Large intestine (tissue), 3 donors: Measurements from ENCODE around the gene SUPT16H. TPM values are rescaled to one million over a fixed set of nuclear protein-coding genes. Genes with fewer than 3 reads are reported as not detected.
"Not testable (repeated sequence)": the region's sequence is repeated elsewhere in the genome, so short reads cannot be mapped to it uniquely, and the experiment has no call there.

ENCODE experiments used
- DNase-seq, 2 donors: peaks; one replicate each; pipeline versions ENCODE4 v3.0.0 to v3.0.0-alpha.2; 2013
- H3K27ac ChIP-seq: one replicate; pipeline ENCODE4 v1.5.1; 2013; ENCODE audit warnings: low read length
- H3K27me3 ChIP-seq: 2 replicates; pipeline ENCODE4 v1.6.1; 2013; ENCODE audit warnings: low read length; ENCODE audit not compliant: control insufficient read depth, insufficient read depth
- H3K36me3 ChIP-seq: 2 replicates; pipeline ENCODE4 v1.6.1; 2013; ENCODE audit warnings: low read length; ENCODE audit not compliant: control insufficient read depth, insufficient read depth
- H3K4me1 ChIP-seq: one replicate; pipeline ENCODE4 v1.6.1; 2013; ENCODE audit warnings: low read length; ENCODE audit not compliant: control insufficient read depth, insufficient read depth
- H3K4me3 ChIP-seq: one replicate; pipeline ENCODE4 v1.5.1; 2013; ENCODE audit warnings: low read length
- H3K9me3 ChIP-seq: one replicate; pipeline ENCODE4 v1.6.1; 2013; ENCODE audit warnings: mild to moderate bottlenecking, low read depth, low read length, moderate library complexity; ENCODE audit not compliant: control insufficient read depth
- WGBS: methylation state at CpG from one replicate; pipeline ENCODE4 v1.1.5; 2013; ENCODE audit warnings: low lambda C conversion rate; ENCODE audit not compliant: insufficient coverage; 5-methylcytosine and 5-hydroxymethylcytosine counted together
- polyA plus RNA-seq: library from polyadenylated mRNA; unstranded; fragments of 120-200 nt; gene quantifications from one replicate; pipeline ENCODE4 v1.2.1, GENCODE V29; 2013

SUPT16H gene
- polyA plus RNA-seq, 1 donor = 81.9 TPM

DNA sequence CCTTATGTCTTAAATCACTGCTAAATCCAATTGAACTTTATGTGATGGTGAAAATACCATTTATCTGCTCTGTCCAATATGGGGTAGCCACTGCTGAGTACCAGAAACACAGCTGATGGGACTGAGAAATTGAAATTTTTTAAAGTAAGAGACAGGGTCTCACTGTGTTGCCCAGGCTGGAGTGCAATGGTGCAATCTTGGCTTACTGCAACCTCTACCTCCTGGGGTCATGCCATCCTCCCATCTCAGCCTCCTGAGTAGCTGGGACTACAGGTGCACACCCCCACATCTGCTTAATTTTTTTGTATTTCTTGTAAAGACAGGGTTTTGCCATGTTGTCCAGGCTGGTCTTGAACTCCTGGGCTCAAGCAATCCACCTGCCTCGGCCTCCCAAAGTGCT lies 11.0 kb downstream of the SUPT16H start:
- H3K36me3 ChIP-seq = peaks cover 42% of the 10 kb centered on the region
- not testable (repeated sequence) for H3K27ac ChIP-seq, H3K4me3 ChIP-seq, H3K27me3 ChIP-seq, DNase-seq, H3K4me1 ChIP-seq, H3K9me3 ChIP-seq
- no CpG with 5 or more reads among the region's 1 CpG for WGBS

DNA sequence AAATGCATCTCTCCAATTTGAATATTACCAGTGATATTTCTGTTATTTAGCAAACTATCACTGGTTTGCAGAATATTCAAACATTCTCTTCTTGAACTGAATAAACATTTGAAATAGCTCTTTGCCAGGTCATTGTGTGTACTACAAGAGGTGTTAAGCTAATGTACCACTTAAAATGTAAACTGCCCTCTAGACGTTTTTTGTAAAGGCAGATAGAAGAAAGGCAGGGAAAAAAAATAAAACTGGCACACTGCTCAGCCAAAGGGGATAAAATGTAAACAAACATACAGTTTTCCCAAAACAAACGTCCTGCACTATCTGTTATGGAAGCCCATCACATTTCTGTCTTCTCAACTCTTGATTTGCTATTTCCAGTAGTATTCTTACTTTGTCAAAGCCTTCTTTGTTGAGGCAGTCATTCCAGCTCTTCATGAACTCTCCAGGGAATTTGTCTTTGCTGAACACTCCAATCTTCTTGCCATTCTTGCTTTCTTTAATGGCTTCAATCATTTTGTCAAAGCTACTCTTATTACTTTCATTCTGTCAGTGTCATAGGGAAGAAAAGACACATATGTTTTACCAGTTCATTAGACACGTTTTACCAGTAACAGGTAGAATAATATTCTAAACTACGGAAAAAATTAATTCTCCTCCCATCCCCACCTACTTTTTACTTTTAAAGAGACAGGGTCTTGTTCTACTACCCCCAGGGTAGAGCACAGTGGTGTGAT lies 13.7 kb downstream of the SUPT16H start:
- Histone ChIP-seq H3K9me3 (no peaks in the 10 kb centered on the region), H3K27me3 (no peaks in the 10 kb centered on the region), H3K27ac (no peak overlapping the region), H3K4me3 (no peak overlapping the region), H3K4me1 (no peaks in the 10 kb centered on the region), H3K36me3 (peaks cover 61% of the 10 kb centered on the region)
- 67% methylated on average over 1 of the region's 4 CpGs for WGBS
- DNase-seq = no peak

DNA sequence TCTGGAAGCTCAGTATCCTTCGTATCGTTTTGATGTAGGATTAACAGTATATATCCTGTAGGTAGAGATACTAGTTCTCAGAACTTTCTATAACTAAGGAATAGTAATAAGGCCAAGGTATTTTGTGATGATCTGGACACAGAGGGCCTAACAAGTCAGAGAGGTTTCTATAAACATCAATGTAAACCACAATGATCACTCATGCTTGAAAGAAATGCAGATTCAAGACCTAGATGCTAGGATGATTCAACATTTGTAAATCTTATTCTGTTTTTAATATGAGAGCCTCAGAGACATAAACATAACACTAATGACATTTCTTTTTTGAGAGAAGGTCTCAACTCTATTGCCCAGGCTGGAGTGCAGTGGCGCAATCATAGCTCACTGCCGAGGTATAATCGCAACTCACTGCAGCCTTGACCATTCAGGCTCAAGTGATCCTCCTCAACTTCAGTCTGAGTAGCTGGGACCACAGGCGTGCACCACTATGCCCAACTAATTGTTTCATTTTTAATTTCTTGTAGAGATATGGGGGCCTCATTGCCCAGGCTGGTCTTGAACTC lies 16.2 kb downstream of the SUPT16H start:
- H3K36me3 ChIP-seq = peaks cover 82% of the 10 kb centered on the region
- no peak overlapping the region for H3K27ac ChIP-seq
- H3K9me3 ChIP-seq = no peaks in the 10 kb centered on the region
- no peaks in the 10 kb centered on the region for H3K27me3 ChIP-seq
- no peak for DNase-seq
- no peak overlapping the region for H3K4me3 ChIP-seq
- no CpG with 5 or more reads among the region's 6 CpGs for WGBS
- H3K4me1 ChIP-seq = no peaks in the 10 kb centered on the region

DNA sequence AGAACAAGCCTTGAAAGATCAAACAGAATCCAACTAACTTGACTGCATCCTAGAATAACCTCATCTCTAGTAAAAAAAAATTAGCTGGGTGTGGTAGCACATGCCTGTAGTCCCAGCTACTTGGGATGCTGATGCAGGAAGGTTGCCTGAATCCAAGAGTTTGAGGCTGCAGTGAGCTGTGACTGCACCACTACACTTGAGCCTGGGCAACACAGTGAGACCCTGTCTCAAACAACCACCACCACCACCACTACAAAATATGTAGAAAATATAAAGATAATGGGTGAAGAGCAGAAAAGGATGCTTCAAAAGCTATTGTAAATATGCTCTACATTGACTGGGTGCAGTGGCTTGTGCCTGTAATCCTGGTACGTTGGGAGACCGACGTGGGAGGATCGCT lies 27.3 kb downstream of the SUPT16H start:
- WGBS = 100% methylated on average over 1 of the region's 4 CpGs
- no peaks in the 10 kb centered on the region for H3K4me1 ChIP-seq
- no peaks in the 10 kb centered on the region for H3K9me3 ChIP-seq
- H3K4me3 ChIP-seq = no peak overlapping the region
- no peak for DNase-seq
- no peaks in the 10 kb centered on the region for H3K27me3 ChIP-seq
- H3K27ac ChIP-seq = no peak overlapping the region
- peaks cover 83% of the 10 kb centered on the region for H3K36me3 ChIP-seq

DNA sequence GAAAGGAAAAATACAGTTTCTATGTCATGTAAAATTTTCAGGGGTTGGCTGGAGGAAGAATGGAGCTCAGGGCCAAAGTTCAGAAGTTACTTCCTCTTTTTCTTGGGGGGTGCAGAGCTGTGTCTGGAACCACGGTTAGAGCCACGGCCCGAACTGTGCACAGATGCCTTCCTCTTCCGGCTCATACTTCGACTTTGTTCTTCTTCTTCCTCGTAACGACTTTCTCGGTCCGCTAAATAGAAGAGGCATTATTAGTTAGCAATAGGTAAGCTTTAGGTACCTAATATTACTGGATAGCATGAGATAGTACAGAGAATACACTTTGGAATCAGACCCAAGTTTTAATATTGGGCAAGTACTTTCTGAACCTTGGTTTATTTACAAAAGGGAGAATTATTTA lies 31.2 kb downstream of the SUPT16H start:
- no peak for DNase-seq
- Histone ChIP-seq H3K9me3 (no peaks in the 10 kb centered on the region), H3K27me3 (no peaks in the 10 kb centered on the region), H3K27ac (no peak overlapping the region), H3K4me3 (no peak overlapping the region), H3K36me3 (peaks cover 57% of the 10 kb centered on the region), H3K4me1 (no peaks in the 10 kb centered on the region)
- WGBS = 100% methylated on average over 4 of the region's 9 CpGs

DNA sequence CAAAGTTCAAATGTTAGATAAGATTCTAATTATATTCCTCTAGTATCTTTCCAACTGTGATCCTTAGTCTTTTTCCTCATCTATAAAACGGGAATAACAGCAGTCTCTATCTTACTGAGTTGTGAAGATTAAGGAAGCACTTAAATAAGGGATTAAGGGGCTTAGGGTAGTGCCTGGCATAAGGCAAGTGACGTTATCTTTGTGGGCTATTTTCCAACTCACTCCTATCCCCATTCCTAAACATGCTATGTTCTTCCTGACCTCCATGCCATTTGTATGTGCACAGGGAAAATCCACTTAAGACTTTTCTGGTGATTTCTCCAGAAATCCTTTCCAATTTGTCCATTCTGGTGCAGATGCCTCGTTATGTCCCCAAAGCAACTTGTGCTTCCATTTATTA lies 33.3 kb downstream of the SUPT16H start:
- no peaks in the 10 kb centered on the region for H3K9me3 ChIP-seq
- H3K4me1 ChIP-seq = no peaks in the 10 kb centered on the region
- H3K27ac ChIP-seq = no peak overlapping the region
- no peaks in the 10 kb centered on the region for H3K27me3 ChIP-seq
- DNase-seq = no peak
- peaks cover 38% of the 10 kb centered on the region for H3K36me3 ChIP-seq
- H3K4me3 ChIP-seq = no peak overlapping the region
- WGBS = no CpG with 5 or more reads among the region's 3 CpGs

DNA sequence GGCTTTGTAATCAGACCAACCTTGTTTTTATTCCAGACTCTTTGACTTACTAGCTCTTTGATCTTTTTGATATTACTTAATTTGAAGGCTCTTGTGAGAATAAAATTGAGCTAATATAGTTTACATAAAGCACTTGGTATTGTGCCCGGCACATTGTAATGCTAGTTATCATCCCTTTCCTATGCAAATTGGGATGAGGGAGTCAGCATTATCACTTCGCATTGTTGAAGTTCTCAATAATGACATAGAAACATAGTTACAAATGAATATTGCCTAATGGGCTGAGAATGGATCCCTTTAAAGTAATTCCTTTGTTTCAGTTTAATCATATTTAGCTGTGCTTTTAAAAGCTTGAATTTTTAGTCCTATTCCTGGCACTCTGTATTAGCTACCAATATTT lies 36.6 kb downstream of the SUPT16H start:
- WGBS = 60% methylated on average over 1 of the region's 2 CpGs

DNA sequence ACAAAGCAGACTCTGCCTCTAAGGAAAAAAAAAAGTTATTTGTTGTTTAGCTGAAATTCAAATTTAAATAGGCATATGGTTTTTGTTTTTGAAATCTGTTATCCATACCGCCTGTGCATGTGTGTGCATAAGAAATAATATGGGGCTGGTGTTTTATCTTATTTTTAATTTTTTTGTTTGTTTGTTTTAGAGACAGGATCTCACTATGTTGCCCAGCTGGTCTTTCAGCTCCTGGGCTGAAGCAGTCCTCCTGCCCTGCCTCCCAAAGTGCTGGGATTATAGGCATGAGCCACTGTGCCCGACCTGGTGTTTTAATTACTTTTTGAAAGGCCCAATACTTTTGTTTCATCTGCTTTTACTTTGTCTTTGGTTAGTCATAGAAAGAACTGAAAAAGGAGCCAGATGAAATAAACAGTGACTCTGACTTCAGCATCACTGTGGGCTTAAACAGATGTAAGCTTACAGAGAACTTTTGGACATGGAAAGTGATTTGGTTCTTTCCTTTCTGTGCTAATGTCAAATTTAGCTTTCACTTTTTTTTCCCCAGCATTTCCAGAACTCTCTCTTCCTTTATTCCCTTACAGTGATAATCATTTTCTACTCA lies 37.2 kb downstream of the SUPT16H start:
- Histone ChIP-seq H3K27me3 (no peaks in the 10 kb centered on the region), H3K27ac (no peak overlapping the region), H3K4me1 (no peaks in the 10 kb centered on the region), H3K4me3 (no peak overlapping the region), H3K9me3 (no peaks in the 10 kb centered on the region), H3K36me3 (peaks cover 8% of the 10 kb centered on the region)
- DNase-seq = no peak
- no CpG with 5 or more reads among the region's 2 CpGs for WGBS

More for the DNA sequence above, 36.6 kb downstream of the SUPT16H start:
- no peak overlapping the region for H3K4me3 ChIP-seq
- DNase-seq = no peak
- peaks cover 14% of the 10 kb centered on the region for H3K36me3 ChIP-seq
- no peaks in the 10 kb centered on the region for H3K27me3 ChIP-seq
- no peaks in the 10 kb centered on the region for H3K4me1 ChIP-seq
- H3K9me3 ChIP-seq = no peaks in the 10 kb centered on the region
- no peak overlapping the region for H3K27ac ChIP-seq

DNA sequence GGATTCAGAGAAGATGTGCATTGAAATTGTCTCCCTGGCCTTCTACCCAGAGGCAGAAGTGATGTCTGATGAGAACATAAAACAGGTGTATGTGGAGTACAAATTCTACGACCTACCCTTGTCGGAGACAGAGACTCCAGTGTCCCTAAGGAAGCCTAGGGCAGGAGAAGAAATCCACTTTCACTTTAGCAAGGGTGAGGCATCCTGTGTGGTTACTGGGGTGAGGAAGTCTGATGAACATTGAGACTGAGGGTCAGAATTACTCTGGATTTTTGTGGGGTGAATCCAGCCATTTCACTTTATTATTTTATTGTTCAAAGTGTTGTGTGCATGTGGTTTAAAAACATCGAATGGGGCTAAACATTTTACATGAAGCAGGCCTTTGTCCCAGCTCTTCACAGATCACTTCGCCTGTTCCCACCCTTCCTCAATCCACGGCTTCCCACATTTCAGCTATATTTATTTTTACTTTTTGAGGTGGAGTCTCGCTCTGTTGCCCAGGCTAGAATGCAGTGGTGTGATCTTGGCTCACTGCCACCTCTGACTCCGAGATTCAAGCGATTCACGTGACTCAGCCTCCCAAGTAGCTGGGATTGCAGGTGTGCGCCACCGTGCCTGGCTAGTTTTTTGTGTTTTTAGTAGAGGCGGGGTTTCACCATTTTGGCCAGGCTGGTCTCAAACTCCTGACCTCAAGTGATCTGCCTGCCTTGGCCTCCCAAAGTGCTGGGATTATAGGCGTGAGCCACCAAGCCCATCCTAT lies 40.6 kb downstream of the SUPT16H start:
- WGBS = 60% methylated on average over 3 of the region's 13 CpGs
- Histone ChIP-seq H3K36me3 (no peaks in the 10 kb centered on the region), H3K27me3 (no peaks in the 10 kb centered on the region), H3K27ac (no peak overlapping the region), H3K9me3 (no peaks in the 10 kb centered on the region), H3K4me3 (no peak overlapping the region), H3K4me1 (no peaks in the 10 kb centered on the region)
- DNase-seq = peak in 1 of 2 donors; percentile 14

DNA sequence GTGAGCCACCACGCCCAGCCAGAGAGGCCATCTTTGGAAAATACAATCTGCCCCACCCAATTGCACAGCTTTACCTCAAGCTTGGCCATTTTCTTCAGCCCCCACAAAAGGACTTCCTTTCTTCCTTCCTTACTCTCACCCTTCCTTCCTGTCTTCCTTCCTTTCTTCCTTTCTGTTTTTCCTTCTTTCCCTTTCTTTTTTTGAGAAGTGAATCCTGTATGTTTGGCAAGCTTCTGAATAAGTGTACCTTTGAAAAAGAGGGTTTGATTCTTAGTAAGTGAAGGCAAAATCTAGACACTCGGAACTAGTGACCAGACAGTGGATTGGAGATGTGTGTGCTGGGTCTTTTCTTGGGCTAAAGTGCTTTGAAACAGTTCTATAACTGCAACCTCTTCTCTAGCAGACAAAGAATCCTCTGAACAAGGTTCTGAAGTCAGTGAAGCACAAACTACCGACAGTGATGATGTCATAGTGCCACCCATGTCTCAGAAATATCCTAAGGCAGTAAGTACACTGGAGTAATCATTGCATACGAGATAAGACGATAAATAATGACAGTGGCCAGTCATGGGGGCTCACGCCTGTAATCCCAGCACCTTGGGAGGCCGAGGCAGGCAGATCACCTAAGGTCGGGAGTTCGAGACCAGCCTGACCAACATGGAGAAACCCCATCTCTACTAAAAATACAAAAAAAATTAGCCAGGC lies 49.5 kb downstream of the SUPT16H start:
- H3K4me3 ChIP-seq = no peak overlapping the region
- H3K9me3 ChIP-seq = no peaks in the 10 kb centered on the region
- H3K36me3 ChIP-seq = no peaks in the 10 kb centered on the region
- no peaks in the 10 kb centered on the region for H3K4me1 ChIP-seq
- H3K27me3 ChIP-seq = no peaks in the 10 kb centered on the region
- H3K27ac ChIP-seq = no peak overlapping the region
- DNase-seq = no peak
- WGBS = 100% methylated on average over 3 of the region's 9 CpGs
